ENCODE measurements around the gene SNAP47. TPM values are rescaled to one million over a fixed set of nuclear protein-coding genes. Genes with fewer than 3 reads are reported as not detected.

Gene SNAP47
- total RNA-seq, 1 donor from 2014 or later: 32.2 TPM

DNA sequence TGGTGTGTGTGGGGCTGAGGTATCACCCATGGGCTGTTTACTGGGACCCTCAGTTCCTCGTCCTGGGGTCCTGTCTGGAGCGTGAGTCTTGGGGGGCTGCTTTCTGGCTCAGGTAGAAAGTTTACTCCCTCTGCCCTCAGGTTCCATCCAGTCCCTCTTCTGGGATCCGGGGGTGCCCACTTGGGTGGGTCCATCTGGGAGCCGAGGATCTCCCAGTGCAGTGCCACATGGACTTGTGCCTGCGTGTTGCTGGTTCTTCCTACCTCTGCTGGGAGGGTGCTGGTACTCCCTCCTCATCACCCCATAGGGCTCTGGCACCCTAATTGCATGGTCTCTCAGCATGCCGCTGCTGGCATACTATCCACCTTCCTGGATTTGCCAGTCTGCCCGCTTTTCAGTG, 14.0 kb downstream of the SNAP47 start:
- Mint-ChIP-seq H3K36me3 (ENCODE audit: low read depth, unreplicated experiment) (peaks cover 14% of the 10 kb centered on the region), H3K4me1 (ENCODE audit: unreplicated experiment) (no peaks in the 10 kb centered on the region), H3K4me3 (ENCODE audit: unreplicated experiment) (no peak overlapping the region), H3K27me3 (ENCODE audit: unreplicated experiment) (peaks cover 10% of the 10 kb centered on the region), H3K27ac (ENCODE audit: unreplicated experiment) (no peak overlapping the region), H3K9me3 (ENCODE audit: unreplicated experiment) (no peaks in the 10 kb centered on the region)
- TF ChIP-seq, protein P1, sequence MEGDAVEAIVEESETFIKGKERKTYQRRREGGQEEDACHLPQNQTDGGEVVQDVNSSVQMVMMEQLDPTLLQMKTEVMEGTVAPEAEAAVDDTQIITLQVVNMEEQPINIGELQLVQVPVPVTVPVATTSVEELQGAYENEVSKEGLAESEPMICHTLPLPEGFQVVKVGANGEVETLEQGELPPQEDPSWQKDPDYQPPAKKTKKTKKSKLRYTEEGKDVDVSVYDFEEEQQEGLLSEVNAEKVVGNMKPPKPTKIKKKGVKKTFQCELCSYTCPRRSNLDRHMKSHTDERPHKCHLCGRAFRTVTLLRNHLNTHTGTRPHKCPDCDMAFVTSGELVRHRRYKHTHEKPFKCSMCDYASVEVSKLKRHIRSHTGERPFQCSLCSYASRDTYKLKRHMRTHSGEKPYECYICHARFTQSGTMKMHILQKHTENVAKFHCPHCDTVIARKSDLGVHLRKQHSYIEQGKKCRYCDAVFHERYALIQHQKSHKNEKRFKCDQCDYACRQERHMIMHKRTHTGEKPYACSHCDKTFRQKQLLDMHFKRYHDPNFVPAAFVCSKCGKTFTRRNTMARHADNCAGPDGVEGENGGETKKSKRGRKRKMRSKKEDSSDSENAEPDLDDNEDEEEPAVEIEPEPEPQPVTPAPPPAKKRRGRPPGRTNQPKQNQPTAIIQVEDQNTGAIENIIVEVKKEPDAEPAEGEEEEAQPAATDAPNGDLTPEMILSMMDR (IDR thresholded peaks at IDR 0.05; ENCODE audit: unreplicated experiment): no peak
- no peak for DNase-seq (ENCODE audit: low spot score)

DNA sequence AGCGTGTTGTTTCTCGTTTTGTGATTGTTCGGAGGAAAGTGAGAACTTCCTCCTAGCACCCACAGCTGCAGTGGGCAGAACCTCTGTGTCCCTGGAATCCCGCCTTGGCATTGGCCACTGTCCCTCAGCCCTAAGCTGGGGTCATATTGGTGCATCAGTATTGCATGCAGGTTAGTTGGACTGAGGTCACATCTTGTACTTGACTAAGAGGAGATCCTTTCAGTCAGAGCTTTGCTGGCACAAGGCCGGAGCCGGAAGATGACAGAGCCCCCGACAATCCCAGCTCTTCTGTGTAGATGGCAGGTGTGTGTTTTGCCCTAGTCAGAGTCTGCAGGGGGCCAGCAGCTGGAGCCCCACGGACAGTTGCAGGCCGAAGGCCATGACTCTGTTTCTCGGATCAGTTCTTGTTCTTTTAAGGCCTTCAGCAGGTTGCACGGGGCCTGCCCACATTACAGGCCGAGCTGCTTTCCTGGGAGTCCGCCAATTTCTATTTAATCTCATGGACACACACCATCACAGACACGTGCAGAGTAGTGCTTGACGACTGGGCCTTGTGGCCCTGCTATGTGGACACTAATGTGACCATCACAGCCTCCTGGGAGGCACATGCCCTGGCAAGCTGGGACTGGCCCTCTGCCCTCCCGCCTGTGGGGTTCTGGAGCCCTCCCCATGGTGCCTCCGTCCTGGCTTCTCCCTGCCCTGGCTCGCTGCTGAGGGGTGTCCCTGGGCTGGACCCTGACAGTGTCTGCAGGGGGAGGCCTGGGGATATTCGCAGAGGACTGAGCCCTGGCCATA, 14.9 kb downstream of the SNAP47 start:
- Mint-ChIP-seq H3K4me3 (ENCODE audit: unreplicated experiment) (no peak overlapping the region), H3K27me3 (ENCODE audit: unreplicated experiment) (peaks cover 7% of the 10 kb centered on the region), H3K9me3 (ENCODE audit: unreplicated experiment) (no peaks in the 10 kb centered on the region), H3K27ac (ENCODE audit: unreplicated experiment) (no peak overlapping the region), H3K4me1 (ENCODE audit: unreplicated experiment) (no peaks in the 10 kb centered on the region), H3K36me3 (ENCODE audit: low read depth, unreplicated experiment) (peaks cover 14% of the 10 kb centered on the region)
- DNase-seq (ENCODE audit: low spot score): no peak
- TF ChIP-seq, protein P1 (IDR thresholded peaks at IDR 0.05; ENCODE audit: unreplicated experiment): no peak

DNA sequence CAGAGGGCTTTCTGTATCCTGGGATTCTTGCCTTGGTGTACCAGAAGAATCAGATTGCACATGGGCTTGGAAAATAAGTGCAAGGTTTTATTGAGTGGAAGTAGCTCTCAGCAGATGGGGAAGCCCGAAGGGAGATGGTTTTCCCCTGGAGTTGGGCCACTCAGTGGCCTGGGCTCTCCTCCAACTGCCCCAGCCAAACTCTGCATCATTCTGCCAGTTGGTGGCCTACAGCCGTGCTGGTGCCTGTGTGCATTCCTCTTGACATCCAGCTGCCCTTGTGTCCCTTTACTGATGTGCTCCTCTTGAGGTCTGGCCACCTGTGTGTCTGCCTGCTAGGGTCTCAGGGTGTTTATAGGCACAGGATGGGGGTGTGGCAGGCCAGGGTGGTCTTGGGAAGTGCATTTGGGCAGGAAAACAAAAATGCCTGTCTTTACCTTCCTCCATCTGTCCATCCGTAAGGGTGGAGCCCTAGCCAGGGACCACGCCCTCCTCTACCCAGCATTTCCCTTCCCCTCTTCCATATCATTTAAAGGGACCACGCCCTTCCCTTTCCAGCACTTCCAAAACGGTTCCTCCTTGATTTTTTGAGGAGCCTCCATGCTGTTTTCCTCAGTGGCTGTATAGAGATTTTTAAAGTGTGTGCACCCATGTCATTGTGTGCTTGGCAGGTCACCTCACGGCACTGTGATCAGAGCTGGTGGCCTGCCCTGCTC, 18.9 kb downstream of the SNAP47 start:
- H3K4me3 Mint-ChIP-seq (ENCODE audit: unreplicated experiment): no peak overlapping the region
- no peaks in the 10 kb centered on the region for H3K4me1 Mint-ChIP-seq (ENCODE audit: unreplicated experiment)
- H3K27me3 Mint-ChIP-seq (ENCODE audit: unreplicated experiment): peaks cover 2% of the 10 kb centered on the region
- no peak for DNase-seq (ENCODE audit: low spot score)
- no peaks in the 10 kb centered on the region for H3K9me3 Mint-ChIP-seq (ENCODE audit: unreplicated experiment)
- TF ChIP-seq, protein P1 (IDR thresholded peaks at IDR 0.05; ENCODE audit: unreplicated experiment): no peak
- H3K27ac Mint-ChIP-seq (ENCODE audit: unreplicated experiment): no peak overlapping the region
- peaks cover 13% of the 10 kb centered on the region for H3K36me3 Mint-ChIP-seq (ENCODE audit: low read depth, unreplicated experiment)

DNA sequence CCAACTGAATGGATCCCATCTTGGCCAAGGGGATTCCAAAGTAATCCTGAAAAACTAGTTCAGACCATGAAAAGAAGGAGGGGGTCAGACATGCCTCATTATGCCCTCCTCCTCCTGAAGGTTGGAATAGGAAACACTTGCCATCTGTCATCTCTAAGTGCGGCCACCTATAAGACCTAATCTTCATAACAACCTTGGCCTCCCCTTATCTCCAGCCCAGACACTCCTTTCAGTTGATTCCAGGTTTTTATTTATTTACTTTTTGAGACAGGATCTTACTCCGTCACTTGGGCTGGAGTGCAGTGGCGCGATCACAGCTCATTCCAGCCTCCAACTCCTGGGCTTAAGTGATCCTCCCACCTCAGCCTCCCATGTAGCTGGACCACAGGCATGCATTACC, 19.7 kb downstream of the SNAP47 start:
- no peaks in the 10 kb centered on the region for H3K4me1 Mint-ChIP-seq (ENCODE audit: unreplicated experiment)
- no peak overlapping the region for H3K4me3 Mint-ChIP-seq (ENCODE audit: unreplicated experiment)

More for the DNA sequence above, 19.7 kb downstream of the SNAP47 start:
- peaks cover 13% of the 10 kb centered on the region for H3K36me3 Mint-ChIP-seq (ENCODE audit: low read depth, unreplicated experiment)
- TF ChIP-seq, protein P1 (IDR thresholded peaks at IDR 0.05; ENCODE audit: unreplicated experiment): no peak
- DNase-seq (ENCODE audit: low spot score): no peak
- H3K27me3 Mint-ChIP-seq (ENCODE audit: unreplicated experiment): peaks cover 2% of the 10 kb centered on the region
- H3K27ac Mint-ChIP-seq (ENCODE audit: unreplicated experiment): no peak overlapping the region
- H3K9me3 Mint-ChIP-seq (ENCODE audit: unreplicated experiment): no peaks in the 10 kb centered on the region

All from endothelial cell (in vitro differentiated cells).